Activated CD4-positive, alpha-beta T cell treated with anti-CD3 and anti-CD28 coated beads, Interleukin-2, amount 50 U/mL, for 16 hours (primary cell): ENCODE results near the gene DPH5.
"Not testable (repeated sequence)": the region's sequence is repeated elsewhere in the genome, so short reads cannot be mapped to it uniquely, and the experiment has no call there.

ENCODE experiments used
- DNase-seq: peaks from one replicate; pipeline ENCODE4 v3.0.0-alpha.2; 2020

DPH5 gene

DNA sequence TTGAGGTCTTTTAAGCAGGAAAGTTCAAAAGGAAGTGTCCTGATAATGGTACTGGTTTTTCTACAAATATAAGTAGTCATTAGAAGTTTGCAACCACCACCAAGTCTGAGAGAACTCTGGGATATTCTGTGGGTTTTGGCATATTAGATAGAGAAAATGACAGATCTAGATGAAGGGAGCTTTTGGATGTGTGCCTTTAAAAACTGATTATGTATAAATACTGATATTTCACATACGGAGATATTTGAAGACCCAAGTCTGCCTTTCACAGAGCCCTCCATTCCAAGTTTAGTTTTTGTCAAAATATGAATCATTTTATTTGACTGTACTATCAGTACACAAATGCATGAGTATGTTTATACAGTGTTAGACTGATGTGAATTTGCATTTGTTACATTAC lies 48.6 kb downstream of the DPH5 start:
- DNase-seq: no peak

DNA sequence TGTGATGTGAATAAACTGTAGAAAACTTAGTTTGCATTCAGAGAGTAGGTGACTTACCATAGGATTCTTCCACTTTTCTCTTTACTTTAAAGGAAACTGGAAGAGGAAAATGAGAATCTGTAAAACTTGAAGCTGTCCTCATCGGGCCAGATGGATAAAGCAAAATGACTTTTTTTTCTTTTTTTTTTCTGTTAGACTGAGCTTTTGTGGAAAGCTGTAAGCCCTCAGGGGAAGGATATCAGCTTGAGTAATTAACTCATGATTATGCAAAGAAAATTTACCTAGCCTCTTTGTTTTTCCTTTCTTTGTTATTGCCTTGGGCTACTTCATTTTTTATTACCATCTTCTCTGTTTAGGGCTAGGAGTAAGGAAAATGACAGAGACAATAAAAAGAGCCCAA lies 53.4 kb downstream of the DPH5 start:
- DNase-seq: no peak

DNA sequence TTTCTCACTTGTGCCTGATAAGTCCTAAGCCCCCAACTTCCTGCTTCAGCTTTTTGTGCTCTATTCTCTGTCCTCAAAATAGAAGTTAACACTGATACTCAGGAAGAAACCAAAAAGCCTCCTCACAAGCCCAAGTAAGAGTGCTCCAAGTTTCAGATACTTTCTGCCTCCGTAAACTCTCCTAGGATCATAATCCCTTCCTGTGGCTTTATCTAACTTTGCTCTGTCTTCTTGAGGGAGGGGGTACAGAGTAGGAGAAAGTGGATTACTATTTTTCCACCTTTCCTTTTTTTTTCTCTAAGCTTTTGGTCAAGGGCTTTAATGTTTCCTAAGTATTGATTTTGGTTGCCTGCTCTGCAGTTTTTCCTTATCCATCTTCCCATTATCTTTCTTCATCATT lies 54.6 kb downstream of the DPH5 start:
- DNase-seq: no peak

DNA sequence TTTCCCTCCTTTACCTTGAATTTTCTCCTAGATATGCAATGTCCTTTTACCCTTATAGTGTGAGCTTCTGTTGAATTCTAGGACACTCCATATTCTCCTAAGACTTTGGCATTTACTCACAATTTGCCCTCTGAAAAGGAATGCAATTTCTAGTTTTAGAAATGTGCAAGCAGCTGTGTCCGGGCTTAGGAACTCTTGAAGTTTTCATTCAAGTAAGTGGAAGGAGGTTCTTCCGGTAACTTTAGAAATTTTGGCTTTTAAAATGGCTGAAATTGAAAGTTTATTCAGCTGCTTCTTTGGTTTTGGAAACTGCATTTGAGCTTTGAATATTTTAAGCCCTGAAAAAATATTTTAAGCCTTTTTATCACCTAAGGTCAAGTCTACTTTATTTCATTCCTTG lies 56.3 kb downstream of the DPH5 start:
- no peak for DNase-seq

DNA sequence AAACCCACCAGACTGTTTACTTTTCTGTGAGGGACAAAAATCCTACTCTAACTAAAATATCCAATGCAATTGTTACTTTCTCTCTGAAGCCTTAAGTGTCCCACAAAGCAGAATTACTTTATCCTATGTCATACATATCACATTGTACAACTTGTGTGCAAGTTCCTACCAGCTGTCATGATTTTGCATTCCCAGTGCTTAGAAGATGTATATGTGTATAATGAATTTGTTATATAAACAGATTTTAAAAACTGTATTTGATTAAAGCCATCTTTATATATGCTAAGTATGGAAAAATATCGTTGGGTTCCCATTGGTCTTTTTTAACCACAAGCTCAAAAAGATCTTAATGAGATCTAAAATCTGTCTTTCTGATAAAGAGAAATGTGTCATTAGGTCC lies 57.0 kb downstream of the DPH5 start:
- no peak for DNase-seq

DNA sequence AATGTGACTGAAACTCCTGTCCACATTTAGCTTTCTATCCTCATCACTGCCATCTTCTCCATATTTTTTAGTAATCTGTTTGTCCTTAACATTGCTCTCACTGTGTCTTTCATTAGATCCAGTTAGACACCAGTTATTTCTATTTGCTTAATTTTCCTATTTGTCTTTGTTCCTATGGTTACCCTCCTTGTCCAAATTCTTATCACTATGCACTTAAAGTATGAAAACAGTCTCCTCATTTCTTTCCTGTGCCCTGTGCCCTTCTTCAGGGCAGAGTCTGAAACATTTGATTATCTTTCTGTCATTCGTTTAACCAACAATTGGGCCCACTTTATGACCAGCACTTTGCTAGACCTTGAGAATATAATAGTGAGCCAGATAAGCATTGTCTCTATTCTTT lies 65.5 kb downstream of the DPH5 start:
- no peak for DNase-seq

DNA sequence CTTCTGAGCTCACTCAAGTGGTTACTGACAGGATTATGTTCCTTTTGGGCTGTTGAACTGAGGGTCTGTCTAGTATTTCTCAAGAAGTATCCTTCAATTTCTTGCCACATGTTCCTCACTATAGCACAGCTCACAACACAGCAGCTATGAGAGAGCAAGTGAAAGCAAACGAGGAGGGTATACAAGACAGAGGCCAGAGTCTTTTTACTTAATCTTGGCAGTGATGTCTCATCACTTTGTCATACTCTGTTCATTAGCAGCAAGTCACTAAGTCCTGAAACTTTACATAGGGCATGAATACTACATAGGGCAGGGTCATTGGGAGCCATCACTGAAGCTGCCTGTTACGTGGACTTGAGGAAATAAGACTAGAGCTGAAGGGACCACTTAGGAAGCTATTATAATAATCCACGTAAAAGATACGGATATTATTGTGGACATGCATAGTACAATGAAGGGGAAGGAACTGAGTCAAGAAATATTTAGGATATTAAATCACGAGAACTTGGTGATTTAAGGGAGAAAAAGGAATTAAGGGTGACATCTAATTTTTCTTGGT lies 66.0 kb downstream of the DPH5 start:
- no peak for DNase-seq

DNA sequence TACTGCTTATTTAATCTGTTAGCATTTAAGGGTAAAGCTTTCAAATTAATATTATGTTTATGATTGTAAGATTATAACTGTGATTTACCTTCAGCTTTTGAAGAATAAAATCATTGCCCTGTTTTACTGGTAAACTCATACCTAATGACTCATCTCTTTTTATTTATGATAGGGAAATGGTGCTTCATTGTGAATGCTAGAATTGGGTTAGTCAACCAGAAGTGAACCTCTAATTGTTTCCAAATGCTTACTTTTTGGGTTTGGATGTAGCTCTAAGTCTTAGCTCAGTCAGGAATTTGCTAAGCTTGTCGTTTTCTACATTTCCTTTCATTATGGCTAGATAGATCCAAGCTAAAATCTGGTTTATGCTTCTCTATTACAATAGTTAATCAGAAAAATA lies 70.3 kb downstream of the DPH5 start:
- DNase-seq: no peak

DNA sequence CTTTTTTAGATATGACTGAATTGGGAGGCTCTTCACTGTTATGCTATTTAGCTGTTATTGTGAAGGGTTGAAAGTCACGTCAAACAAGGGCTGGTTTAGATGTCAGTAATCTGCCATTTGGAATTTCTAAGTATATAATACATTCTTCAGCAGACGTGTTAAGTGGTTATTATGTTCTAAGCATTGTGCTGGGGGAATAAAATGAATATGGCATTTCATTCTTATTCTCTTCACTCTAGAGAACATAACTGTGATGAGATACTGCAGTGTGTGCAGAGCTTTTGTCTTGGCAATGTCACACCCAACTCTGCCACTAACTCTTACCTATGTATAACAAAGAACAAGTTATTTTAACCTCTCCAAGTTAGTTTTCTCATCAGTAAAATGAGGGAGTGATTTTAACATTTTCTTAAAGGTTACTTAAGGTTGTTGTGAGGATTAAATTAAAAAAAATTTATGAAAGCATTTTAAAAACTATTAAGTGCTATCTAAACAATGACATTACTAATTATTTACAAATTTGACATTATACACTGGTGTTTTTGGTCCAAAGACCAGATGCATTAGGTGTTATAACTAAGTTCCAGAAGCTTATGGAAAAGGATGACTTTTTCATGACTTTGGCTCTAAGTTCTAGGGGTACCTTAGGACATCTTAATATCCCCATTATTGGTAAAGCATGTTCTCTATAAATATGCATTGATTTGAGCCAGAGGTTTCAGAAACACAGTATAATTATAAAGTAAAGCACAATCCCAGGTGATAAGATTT lies 71.4 kb downstream of the DPH5 start:
- no peak for DNase-seq

DNA sequence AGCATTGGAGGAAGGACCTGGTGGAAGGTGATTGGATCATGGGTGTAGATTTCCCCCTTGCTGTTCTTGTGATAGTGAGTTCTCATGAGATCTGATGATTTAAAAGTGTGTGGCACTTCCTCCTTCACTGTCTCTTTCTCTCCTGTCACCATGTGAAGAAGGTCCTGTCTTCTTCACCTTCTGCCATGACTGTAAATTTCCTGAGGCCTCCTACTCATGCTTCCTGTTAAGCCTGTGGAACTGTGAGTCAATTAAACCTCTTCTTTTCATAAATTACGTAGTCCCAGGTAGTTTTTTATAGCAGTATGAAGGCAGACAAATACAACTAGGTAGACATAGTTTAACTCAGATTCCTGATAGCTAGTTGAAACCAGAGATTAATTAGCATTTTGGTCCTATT lies 72.6 kb downstream of the DPH5 start:
- DNase-seq: peak; percentile 20

DNA sequence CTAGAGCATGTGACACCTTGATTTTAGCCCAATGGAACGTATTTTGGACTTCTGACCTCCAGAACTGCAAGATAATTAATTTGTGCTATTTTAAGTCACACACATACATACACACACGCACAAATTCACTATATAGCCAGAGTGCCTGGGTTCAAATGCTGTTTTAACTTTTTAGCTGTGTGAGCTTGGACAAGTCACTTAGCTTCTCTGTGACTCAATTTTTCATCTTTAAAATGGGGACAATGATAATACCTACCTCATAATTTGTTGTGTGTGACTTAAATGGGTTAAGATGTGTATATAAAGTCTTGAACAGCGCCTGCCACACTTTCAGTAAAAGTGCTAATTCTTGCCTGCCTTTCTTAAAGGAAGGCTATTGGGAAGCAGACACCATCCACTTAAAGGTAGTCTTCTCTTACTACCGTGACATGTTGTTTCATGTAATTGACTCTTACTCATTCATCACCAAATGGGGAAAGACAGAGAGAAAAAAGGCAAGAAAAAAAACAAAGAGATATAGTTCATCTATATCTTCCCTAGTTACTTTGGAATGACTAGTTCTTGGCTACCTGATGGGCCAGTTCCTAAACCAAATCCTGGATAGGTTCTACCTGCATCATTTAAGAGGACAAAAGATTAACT lies 73.4 kb downstream of the DPH5 start:
- DNase-seq: no peak

DNA sequence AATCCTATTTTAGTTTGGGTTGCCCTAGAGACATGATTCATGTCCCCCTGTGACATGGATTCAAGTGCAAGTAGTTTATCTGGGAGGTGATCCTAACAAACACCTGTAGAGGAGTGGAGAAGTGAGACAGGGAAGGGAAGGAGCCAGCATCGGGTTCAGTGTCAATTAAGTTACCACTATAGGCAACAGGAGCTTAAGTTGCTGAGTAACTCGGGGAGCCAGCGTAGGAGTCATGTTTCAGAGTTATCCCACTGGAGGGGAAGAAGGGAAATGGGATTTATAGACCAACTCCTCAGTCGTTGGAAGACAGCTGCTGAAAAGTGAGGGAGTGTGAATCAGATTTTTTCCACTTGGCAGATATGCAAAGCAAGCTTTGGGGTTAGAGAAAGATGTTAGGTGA lies 74.8 kb downstream of the DPH5 start:
- DNase-seq: no peak

DNA sequence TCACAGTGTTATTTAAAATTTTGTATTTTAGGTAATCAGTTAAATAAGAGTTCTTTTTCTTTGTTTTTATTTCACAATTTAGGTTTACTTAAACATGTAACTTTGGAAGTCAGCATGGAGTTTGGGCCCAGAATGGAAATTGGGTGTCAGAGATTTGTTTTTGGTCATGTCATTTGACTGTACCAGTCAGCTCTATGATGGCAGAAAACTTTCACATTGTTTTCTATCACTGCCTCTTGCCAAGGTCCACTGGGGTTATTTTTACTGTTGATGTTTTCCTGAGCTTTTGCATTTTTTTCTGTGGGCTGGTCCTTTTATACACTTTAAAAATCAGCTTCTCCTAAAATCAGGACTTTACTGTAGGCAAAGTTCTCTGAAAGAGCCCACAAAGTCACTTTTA lies 75.2 kb downstream of the DPH5 start:
- DNase-seq: no peak

DNA sequence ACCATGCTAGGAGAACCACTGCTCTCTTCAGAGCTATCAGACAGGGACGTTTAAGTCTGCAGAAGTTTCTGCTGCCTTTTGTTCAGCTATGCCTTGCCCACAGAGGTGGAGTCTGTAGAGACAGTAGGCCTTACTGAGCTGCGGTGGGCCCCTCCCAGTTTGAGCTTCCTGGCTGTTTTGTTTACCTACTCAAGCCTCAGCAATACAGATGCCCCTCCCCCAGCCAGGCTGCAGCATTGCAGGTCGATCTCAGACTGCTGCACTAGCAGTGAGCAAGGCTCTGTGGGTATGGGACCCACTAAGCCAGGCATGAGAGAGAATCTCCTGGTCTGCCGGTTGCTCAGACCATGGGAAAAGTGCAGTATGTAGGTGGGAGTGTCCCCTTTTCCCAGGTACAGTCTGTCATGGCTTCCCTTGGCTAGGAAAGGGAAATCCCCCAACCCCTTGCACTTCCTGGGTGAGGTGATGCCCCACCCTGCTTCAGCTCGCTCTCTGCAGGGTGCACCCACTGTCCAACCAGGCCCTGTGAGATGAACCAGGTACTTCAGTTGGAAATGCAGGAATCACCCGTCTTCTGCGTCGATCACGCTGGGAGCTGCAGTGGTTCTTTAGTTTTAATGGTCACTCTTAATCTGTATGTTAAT lies 75.9 kb downstream of the DPH5 start:
- DNase-seq: peak; percentile 69

DNA sequence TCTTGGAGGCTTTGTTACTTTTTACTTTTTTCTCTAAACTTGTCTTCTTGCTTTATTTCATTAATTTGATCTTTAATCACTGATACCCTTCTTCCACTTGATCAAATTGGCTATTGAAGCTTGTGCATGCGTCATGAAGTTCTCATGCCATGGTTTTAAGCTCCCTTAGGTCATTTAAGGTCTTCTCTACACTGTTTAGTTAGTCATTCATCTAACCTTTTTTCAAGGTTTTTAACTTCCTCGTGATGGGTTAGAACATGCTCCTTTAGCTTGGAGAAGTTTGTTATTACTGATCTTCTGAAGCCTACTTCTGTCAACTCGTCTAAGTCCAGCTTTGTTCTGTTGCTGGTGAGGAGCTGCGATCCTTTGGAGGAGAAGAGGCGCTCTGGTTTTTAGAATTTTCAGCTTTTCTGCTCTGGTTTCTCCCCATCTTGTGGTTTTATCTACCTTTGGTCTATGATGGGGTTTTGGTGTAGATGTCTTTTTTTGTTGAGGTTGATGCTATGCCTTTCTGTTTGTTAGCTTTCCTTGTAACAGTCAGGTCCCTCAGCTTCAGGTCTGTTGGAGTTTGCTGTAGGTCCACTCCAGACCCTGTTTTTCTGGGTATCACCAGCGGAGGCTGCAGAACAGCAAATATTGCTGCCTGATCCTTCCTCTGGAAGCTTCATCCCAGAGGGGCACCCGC lies 76.7 kb downstream of the DPH5 start:
- DNase-seq: not testable (repeated sequence)

DNA sequence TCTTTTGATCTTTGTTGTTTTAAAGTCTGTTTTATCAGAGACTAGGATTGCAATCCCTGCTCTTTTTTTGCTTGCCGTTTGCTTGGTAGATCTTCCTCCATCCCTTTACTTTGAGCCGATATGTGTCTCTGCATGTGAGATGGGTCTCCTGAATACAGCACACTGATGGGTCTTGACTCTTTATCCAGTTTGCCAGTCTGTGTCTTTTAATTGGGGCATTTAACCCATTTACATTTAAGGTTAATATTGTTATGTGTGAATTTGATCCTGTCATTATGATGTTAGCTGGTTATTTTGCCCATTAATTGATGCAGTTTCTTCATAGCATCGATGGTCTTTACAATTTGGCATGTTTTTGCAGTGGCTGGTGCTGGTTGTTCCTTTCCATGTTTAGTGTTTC lies 77.8 kb downstream of the DPH5 start:
- DNase-seq: not testable (repeated sequence)

DNA sequence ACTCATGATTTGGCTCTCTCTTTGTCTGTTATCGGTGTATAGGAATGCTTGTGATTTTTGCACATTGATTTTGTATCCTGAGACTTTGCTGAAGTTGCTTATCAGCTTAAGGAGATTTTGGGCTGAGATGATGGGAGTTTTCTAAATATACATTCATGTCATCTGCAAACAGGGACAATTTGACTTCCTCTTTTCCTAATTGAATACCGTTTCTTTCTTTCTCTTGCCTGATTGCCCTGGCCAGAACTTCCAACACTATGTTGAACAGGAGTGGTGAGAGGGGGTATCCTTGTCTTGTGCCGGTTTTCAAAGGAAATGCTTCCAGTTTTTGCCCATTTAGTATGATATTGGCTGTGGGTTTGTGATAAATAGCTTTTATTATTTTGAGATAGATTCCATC lies 79.5 kb downstream of the DPH5 start:
- DNase-seq: not testable (repeated sequence)

DNA sequence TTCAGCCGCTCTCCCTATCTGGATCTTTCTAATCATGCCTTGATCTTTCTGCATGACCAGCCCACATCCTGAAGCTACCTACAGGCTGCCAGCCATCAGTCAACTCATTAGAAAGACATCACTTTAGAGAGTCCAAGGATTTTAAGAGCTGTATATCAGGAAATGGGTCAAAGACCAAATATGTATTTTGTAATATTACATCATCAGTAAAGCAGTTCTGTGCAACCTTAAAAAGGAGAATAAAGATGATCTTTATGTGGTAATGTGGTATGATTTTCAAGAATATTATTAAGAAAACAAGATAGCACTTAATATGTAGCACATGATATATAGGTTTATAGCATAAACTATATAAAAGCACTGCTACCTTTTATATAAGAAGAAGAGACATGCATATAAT lies 82.1 kb downstream of the DPH5 start:
- no peak for DNase-seq

DNA sequence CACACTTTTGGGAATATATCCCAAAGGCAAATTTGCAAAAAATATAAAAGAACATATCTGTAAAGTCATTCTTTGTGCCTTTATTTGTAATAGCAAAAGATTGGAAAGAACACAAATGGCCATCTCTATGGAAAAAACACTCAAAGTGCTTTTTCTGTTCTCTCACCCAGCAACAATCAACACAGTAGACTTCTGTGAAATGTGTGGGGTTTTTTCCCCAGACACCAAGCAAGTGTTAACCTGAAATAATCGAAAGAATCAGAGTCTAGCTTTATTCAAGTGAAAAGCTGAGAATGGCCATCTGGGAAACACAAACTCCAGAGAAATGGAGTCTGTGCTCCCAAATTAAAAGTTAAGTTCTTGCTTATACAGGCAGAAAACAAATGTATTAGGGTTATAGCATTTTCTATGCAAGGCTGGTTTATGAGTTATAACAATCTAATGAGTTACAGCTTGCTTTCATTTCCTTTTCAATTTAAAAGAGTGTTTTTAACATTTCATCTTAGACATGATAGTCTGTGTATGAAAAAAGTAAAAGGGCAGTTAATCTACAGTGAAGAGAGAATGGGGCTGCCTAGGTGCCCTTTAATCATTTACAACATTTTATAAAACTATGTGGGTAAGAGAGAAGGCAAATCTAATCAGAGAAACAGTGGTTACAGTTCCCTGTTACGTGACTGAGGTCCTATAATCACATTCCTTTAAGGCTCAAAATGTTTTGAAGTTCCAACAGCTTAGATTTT lies 83.1 kb downstream of the DPH5 start:
- DNase-seq: no peak

DNA sequence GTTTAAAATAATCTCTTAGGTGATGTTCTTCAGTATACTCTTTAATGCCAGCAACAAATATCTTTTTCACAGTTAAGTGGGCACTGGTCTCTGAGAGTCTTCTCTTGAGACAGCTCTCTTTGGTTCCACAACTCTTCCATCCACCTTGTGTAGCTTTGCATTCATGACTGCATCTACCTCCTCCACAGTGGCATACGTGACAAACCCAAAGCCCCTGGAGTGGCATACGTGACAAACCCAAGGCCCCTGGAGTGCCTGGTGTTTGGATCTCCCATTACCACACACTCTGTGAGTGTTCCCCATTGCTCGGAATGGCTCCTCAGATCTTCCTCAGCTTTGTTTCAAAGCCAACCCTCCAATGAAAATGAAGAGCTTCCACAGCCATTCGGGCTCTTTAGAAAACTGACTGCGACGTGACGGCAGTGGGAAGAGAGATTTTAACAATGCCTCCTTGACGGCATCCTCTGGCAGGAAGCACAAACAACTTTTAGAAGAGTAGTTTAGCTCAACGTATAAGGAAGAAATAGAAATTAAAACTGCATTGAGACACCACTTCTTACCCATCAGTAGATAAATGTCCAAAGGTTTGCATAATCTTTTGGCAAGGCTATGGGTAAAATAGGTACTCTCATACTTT lies 83.9 kb downstream of the DPH5 start:
- DNase-seq: no peak

DNA sequence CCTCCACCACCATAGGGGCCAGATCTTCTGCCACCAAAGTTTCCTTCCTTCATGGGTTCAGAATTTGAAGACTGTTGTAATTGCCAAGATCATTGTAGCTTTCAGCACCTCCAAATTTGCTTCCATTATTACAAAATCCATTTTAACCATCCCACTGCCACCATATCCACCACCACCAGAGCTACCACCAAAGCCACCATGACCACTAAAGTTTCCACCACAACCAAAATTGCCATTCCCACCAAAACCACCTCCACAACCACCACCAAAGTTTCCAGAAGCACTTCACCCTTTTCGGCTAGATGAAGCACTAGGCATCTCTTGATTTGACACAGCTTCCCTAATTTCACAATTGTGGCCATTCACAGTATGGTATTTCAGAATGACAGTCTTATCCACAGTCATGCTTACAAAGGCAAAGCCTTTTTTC lies 84.5 kb downstream of the DPH5 start:
- peak; percentile 85 for DNase-seq
